Left kidney (tissue), 2 donors: Measurements from ENCODE around the gene CNTNAP5. TPM values are rescaled to one million over a fixed set of nuclear protein-coding genes. Genes with fewer than 3 reads are reported as not detected.
"Not testable (repeated sequence)": the region's sequence is repeated elsewhere in the genome, so short reads cannot be mapped to it uniquely, and the experiment has no call there.

Experiments used
- DNase-seq: peaks from one replicate; pipeline ENCODE4 v3.0.0-alpha.2; 2013
- polyA plus RNA-seq: library from polyadenylated mRNA; unstranded; fragments of 120-200 nt; gene quantifications from one replicate; pipeline ENCODE4 v1.2.1, GENCODE V29; 2013; ENCODE audit not compliant: insufficient read length

Gene CNTNAP5
- polyA plus RNA-seq, 1 donor, result 0.03 TPM

- DNase-seq, result no peak
Measured at GRCh38 chr2:124325667-124326440, 300.8 kb downstream of the CNTNAP5 start.

- no peak for DNase-seq
Measured at GRCh38 chr2:124327303-124327702, 302.2 kb downstream of the CNTNAP5 start.

- DNase-seq, result no peak
Measured at GRCh38 chr2:124328397-124328796, 303.3 kb downstream of the CNTNAP5 start.

GRCh38 chr2:124333784-124334183 is 308.7 kb downstream of the CNTNAP5 start:
- DNase-seq, result no peak

GRCh38 chr2:124335058-124335457 is 310.0 kb downstream of the CNTNAP5 start:
- no peak for DNase-seq

GRCh38 chr2:124339709-124340108 is 314.6 kb downstream of the CNTNAP5 start:
- DNase-seq, result no peak

GRCh38 chr2:124343827-124344498 is 318.9 kb downstream of the CNTNAP5 start:
- DNase-seq, result no peak

GRCh38 chr2:124347209-124347608 is 322.1 kb downstream of the CNTNAP5 start:
- DNase-seq, result no peak

- peak; percentile 33 for DNase-seq
Measured at GRCh38 chr2:124353656-124354055, 328.6 kb downstream of the CNTNAP5 start.

GRCh38 chr2:124354466-124354865 is 329.4 kb downstream of the CNTNAP5 start:
- no peak for DNase-seq

GRCh38 chr2:124361966-124362365 is 336.9 kb downstream of the CNTNAP5 start:
- not testable (repeated sequence) for DNase-seq

GRCh38 chr2:124369181-124369580 is 344.1 kb downstream of the CNTNAP5 start:
- no peak for DNase-seq

- no peak for DNase-seq
Measured at GRCh38 chr2:124380221-124380749, 355.2 kb downstream of the CNTNAP5 start.

- DNase-seq, result no peak
Measured at GRCh38 chr2:124382067-124382618, 357.1 kb downstream of the CNTNAP5 start.

- peak; percentile 2 for DNase-seq
Measured at GRCh38 chr2:124395961-124396360, 370.9 kb downstream of the CNTNAP5 start.

GRCh38 chr2:124402274-124402673 is 377.2 kb downstream of the CNTNAP5 start:
- DNase-seq, result no peak

GRCh38 chr2:124407836-124408534 is 382.9 kb downstream of the CNTNAP5 start:
- DNase-seq, result not testable (repeated sequence)

GRCh38 chr2:124424074-124424473 is 399.0 kb downstream of the CNTNAP5 start:
- DNase-seq, result no peak

GRCh38 chr2:124426122-124426521 is 401.0 kb downstream of the CNTNAP5 start:
- DNase-seq, result no peak

GRCh38 chr2:124426625-124427024 is 401.5 kb downstream of the CNTNAP5 start:
- no peak for DNase-seq

- DNase-seq, result peak; percentile 35
Measured at GRCh38 chr2:124437811-124438210, 412.7 kb downstream of the CNTNAP5 start.

GRCh38 chr2:124450481-124450880 is 425.4 kb downstream of the CNTNAP5 start:
- no peak for DNase-seq
